HK-2 (cell line): ENCODE results near the gene CDH23.

Experiments used
- DNase-seq: peaks from one replicate; pipeline ENCODE4 v3.0.0-alpha.2; 2018; ENCODE audit not compliant: unreplicated experiment

The CDH23 gene

DNA sequence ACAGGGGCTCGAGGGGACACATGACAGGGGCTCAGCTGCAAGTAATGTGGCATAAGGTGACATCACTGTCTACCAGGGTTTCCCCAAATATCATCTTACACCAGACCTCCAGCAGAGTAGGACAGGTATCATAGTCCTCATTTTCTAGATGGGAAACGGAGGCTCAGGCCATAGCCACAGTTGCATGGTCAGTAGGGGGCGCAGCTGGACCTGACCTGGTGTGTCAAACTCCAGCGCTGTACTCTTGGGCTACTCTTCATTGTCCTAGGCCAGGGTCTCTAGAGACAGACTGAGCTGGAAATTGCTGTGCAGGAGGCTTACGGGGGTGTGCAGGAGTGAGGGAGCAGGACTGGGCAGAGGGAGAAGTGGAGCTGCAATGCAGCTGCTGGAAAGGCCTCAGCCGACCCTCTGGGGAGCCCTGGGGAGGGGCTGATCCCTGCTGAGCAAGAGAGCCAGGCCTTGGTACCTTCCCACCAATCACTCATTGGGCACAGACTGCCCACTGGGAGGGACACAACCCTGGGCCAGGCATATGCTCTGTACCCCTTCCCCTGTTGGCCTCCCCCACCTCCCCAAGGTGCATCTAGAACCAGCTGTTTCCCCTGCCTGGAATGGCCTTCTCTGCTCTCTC is 89.9 kb downstream of the CDH23 start:
- peak; percentile 42 for DNase-seq

DNA sequence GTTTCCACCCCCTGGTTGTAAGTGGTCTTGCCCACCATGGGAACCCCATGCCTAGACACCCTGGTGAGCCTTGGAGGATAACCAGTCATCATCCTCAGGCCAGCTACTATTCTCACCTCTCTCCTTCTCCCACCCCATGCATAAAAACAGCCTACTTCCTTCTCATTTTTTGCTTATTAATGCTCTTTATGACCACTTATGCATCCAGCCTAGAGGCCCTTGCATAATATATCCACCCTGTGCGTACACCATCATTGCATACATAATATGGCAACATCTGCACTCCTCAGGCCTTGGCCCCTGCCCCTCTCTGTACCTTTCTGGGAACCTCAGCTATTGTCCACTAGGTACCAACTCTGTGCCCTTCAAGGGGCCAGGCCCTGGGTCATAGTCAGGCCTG is 91.0 kb downstream of the CDH23 start:
- DNase-seq, result no peak

DNA sequence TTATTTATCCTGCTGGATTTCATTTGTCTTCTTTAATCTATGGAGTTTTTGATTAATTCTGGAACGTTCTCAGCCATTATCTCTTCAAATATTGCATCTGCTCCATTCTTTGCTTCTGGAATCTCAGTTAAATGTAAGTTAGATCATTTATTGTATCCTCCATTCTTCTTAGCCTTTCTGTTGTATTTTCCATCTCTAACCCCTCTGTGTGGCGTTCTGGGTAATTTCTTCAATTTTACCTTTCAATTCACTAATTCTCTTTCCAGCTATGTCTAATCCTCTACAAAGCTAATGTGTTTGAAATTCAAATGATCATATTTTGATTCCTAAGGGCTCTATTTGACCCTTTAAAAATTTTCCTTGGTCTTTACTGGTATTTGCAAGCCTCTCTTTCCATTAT is 92.4 kb downstream of the CDH23 start:
- no peak for DNase-seq

DNA sequence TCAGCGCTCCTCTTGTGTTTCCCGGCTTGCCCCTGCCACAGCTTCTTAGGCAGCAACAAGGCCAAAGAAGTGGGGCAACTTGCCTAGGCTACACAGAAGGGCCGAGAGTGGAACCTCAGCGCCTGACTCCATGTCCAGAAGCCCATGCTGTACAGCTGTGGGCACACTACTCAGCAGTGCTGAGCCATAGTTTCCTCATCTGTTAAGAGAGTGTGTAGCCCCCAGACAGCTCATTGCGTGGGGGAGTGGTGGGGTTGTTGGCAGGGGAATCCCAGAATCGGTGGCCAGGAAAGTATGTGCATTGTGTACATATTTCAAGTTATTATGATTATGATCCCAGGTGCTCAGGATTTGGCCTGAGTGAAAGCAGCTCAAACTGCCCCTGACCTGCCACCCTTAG is 96.2 kb downstream of the CDH23 start:
- no peak for DNase-seq

DNA sequence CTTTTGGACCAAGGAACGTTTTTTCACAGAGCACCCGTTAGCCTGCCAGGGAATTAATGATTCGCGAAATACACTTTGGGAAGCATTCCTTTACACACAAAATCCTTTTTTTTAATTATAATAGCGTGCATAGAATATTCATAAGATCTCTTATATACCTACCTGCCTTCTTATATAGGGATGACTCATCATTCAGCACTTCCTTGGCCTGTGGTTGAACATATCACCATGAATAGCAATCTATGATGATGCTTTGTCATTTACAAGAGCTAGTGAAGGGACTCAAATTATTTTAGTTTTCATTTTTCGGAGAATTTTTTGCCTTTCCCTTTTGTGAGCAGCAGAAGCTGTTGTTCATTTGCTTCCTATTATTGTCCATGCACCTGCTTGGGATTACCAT is 97.0 kb downstream of the CDH23 start:
- no peak for DNase-seq

DNA sequence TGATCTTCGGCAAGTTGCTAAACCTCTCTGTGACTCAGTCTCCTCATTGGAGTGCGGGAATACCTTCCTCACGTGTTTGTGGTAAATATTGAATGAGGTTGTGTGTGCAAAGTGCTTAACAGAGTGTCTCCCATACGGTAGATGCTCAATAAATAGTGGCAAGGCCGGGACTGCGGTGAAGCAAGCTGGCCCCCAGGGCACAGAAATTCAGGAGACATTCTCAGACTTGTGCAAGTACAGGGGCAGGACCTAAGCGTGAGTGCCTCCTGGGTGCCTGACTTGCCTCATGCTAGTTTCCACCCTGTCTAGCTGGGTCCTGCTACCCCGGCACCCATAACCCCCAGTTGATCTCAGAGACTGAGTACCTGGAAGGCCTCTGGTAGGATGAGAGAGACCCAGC is 97.8 kb downstream of the CDH23 start:
- no peak for DNase-seq

DNA sequence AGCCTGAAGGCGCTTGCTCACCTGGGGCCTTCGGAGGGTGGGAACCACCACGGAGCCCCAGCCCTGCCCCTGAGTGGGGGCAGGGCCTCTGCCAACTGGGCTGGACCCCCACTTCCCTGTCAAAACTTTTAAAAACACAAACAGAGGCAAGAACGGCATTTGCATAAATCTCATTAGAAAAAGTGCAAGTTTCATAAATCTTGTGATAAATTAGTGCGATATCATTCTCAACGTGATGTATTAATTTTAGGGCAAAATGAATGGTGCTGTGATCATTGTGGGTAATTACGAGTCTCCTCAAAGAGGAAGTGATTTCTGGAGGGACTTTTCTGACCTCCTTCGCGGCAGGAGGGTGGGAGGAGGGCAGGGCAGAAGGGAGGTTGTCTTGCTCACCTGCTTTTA is 98.3 kb downstream of the CDH23 start:
- DNase-seq, result no peak

DNA sequence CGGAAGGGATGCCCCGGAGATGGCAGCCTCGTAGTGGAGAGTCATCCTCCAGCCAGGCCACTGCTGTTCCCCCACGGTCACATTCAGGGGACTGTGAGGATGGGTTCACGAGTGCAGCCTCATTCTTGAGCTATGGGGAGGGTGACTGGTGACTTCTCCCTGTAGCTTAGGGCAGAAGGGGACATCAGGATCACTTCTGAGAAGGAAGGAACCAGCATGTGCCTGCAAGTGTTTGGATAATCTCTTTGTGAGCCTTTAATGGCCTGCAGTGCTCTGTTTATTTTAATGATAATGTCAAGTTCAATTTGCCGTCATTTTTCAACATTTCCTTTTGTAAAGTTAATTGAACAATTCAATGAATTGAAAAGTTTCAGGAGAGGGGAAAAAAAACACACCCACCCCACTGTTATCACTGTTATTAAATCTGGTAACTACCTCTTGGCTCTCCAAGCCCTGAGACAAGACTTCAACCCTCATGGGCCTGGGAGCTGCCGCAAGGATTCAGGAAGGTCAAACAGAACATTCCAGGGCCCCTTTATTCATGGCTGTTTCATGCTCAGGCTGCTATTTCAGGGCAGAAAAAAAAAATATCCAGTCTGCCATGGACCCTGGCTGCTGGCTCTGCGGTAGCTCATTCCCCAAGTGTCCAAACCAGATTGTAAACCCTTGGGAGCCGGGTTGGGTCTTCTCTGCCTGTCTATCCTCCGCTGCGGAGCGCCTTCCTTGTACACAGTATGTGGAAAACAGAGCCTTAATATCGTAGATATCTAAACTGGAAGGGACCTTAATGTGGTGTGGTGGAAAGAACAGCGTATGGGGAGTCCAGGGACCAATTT is 100.4 kb downstream of the CDH23 start:
- DNase-seq, result no peak

DNA sequence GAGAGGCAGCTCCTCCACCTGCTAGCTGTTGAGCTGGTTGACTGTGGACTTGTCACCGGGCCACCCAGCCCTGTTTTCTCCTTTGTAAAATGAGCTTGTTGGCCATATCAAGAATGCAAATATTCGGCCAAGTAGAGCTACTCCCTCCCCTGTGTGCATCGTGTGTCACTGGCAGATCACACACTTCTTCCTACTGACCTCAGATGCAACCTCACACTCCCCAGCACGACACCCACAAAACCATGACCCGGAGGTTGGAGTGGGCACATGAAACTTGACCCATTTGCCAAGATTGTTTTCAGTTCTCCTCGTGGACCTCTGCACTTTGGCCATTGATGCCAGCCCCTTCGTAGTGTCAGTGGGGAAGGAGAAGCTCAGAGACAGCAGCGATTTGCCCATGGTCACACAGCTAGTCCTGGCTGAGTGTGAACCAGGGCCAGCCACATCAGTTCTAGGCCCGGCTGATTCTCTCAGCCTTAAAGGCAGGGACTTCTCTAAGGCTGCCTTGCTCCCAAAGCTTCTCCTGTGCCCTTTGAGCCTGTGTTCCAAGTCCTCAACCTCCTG is 101.1 kb downstream of the CDH23 start:
- DNase-seq, result no peak

DNA sequence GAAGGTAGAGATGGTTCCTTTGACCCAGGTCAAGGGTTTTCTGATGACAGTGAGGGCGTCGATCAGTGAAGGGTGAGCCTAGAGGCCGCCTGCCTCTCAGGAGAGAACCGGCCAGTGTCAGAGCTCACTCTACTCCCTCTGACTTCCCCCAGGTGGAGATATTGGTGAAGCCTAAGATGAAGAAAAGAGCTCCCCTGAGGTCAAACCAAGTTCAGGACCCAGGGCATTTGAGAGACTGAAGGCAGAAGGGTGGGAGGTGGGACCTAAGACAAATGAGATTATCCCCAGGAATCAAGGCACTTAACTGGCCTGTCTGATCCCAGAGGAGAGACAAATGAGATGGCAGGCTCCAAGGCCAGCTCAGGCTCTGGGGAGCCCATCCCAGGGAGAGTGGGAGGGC is 104.7 kb downstream of the CDH23 start:
- DNase-seq, result no peak

DNA sequence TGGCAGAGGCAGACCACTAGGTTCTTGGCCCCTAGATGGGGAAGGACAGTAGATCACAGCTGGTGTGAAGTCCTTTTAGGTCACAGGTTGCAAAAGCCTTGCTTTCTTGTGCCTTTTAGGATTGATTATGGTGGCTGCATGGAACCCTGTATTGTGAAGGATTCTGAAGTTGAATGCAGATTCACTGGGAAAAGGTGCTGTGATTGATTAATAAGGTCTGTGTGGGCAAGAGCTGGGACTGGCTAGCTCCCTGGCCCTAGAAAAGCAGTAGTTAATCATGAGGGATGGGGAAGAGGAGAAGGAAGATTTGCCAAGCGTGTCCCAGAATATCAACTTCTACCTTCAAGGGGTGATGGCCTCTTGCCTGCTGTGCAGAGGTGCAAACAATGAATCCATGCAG is 105.5 kb downstream of the CDH23 start:
- DNase-seq, result no peak

DNA sequence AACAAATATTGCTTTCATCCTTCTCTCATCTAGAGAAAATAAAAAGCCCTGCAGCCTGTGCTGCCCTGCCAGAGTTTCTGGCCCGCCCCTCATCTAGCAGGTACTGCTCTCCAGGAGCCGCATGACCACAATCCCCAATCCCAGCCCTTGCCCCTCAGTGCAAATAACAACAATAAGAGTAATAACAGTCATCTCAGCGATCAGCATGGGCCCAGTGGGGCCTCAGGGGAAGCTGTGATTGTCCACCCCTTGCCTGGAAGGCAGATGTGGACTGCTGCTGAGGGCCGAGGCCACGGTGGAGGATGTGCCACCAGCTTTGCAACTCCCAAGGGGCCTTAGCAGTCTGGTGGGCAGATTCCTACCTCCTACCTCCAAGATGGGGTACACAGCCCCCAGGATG is 106.1 kb downstream of the CDH23 start:
- DNase-seq, result no peak

DNA sequence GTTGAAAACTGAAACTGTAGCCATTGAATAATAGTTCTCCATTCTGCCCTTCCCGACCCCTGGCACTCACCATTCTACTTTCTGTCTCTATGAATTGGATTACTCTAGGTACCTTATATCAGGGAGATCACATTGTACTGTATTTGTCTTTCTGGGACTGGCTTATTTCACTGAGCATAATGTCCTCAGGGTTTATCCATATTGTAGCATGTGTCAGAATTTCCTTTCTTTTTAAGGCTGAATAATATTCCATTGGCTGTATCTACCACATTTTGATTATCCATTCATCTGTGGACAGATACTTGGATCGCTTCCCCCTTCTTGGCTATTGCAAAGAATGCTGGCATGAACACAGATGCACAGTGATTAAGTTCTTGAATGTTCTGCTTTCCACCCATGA is 107.4 kb downstream of the CDH23 start:
- no peak for DNase-seq

DNA sequence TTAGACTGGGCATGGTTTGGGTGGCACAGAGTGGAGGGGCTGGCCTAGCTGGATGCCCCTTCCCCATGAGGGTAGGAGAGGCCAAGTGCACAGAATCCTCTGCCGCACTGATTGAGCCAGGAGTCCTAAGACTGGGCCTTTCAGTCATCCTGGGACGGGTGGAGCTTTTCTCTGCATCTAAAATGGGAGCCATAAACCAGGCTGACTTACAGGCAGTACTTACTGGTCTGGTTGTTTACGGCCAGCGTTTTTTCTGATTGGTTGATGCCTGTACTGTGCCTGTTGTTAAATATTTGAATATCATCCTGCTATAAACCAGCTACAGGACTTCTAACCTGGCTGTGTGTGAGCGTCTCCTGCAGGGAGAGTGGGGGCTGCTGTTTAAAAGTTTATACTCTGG is 107.8 kb downstream of the CDH23 start:
- DNase-seq, result no peak

DNA sequence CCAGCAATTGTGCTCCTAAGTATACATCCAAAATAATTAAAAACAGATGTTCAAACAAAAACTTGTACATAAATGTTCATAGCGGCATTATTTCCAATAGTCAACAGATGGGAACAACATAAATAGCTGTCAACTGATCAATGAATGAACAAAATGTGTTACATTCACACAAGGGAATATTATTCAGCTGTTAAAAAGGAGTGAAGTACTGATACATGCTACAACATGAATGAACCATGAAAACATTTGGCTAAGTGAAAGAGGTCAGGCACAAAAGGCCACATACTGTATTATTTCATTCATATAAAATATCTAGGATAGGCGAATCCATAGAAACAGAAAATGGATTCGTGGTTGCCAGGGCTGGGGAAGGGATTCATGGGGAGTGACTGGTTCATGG is 109.1 kb downstream of the CDH23 start:
- DNase-seq, result no peak

DNA sequence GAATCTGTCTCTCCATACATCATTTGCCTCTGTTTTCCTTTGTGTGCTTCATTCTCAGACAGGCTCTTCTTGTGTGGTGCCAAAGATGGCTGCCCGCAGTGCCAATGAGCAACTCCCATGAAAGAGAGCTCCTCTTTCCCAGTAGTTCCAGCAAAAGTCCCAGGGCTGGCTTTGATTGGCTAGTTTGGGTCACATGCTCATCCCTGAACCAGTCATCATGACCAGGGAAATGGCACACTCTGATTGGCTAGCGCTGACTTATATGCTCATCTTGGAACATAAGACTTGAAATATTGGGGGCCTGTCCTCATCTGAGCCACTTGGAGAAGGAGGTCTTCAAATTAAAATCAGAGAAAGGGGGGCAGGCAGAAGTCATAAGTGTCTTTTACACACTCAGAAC is 112.7 kb downstream of the CDH23 start:
- DNase-seq, result no peak

DNA sequence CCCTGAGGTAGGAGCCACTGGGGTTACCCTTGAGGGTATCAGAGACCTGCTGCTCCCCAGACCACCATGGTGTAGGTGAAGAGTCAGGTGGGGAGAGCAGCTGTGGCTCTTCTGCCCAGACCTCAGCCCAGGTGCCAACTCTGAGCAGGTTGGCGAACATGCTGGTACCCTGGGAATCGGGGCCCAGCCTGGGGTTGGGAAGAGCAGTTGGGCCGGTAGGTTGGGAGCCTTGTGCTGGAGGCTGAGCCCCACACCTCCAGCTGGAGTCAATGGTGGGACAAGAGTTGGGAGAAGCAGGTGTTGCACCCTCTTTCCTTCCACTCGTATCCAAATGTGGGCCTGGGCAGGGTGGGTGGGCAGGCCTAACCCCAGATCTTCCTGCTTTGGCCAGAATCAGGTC is 114.5 kb downstream of the CDH23 start:
- no peak for DNase-seq

DNA sequence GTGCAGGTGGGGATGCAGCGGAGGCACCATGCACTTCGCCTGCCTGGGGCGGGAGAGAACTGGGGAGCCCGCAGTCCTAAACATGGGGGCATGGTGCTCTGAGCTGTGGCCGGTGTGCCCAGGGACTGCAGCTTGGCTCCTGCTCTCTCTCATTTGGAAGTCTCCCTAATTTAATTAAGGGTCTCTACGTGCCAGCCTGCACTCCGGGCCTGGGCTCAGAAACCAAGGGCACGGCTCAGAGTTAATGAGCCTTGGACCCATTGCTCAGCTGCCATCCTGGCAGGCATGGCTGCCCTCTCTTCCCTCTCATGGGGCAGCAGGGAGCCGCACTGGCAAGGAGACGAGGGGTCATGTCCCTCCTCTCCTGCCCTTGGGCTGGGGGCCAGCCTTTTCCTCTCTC is 115.6 kb downstream of the CDH23 start:
- no peak for DNase-seq

DNA sequence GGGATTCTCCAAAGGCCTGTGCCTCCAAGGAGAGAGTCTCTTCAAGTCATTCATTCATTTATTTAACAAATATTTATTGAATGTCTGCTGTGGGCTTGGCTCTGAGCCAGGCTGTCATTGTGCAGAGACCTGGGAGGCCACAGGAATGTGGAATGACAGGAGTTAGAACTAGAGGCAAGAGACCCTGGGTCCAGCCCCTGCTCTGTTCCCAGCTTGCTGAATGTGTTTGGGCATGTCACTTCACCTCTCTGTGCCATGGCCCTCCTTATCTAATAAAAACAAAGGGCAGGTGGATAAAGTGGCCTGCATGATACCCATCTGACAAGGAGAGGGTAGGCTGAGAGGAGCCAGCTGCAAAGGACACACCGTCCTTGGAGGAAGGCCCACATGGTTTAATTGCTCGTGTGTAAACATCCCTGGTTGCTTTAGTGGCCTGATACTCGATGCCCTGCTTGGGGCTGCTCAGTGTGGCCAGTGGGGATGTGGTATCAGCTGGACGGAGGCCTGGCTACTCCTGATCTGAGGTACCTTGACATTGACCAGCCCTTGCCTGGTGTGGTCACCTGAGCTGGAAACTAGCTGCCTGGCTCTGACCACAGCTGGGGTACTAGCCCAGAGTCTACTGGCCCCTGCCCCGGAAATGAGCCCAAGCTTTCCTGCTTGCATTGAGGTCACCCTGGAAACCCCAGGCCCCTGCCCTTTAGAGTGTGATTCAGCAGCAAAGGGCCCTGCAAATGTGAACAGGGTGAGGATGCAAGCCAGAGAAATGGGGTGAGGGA is 116.2 kb downstream of the CDH23 start:
- DNase-seq, result peak; percentile 52

DNA sequence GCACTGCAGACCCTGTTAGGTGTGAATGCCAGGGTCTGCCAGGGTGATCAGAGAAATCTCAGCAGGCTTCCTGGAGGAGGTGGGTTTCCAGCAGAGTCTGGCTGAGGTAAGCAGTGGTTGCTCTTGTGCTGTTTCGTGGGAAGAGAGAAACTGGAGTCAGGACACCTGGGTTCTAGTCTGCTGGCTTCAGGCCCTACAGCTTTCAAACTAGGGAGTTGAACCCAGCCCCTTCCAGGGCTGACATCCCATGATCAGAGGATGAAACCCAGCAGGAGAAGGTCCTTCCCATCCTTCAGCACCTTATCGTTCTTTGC is 116.8 kb downstream of the CDH23 start:
- DNase-seq, result no peak

DNA sequence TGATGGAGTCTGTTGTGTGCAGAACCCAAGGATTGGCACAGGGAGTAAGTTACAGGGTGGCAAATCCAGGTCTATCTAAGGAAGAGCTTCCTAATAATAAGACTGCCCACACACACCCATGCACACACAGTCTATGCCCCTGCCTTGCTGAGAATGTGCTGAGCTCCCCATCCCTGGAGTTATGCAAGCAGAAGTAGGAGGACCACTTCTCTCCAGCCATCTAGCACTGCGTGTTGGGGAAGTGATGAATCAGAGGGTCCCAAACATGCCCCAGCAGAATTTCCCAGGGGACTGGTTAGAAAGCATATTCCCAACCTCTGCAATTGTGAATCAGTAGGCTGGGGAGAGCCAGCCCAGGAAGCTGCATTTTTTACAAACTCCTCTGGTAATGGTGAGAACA is 117.2 kb downstream of the CDH23 start:
- DNase-seq, result no peak

DNA sequence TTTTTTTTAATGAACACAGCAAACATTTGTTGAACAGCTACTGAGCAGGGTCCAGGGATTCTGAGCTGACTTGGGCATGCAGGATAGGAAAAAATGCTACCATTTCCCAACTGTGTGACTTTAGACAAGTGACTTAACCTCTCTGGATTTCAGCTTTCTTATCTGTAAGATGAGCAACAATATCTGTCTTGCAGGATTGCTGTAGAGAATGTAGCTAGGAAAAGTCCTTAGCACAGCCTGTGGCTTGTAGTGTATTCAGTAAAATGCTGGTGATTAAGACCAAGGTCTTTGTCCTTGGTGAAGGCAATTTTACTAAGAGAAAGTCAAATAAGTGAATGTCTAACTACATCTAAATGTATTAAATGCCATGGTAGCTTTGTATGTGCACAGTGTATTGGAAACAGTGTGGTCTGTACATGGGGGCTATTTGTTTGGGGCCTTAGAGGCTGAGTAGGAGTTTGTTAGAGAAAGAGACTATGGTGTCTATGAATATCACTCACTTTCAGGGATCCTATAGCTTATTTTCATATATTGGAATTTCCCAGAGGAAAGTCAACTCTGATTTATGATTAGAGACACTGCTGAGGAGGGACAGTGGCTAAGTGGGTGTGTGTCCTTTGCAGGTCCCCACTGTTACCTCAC is 118.9 kb downstream of the CDH23 start:
- no peak for DNase-seq
